Sigmoid colon (tissue), 3 donors: ENCODE measurements around the gene DDR2.

Experiments used
- POLR2A ChIP-seq, 2 donors: fragments of 450-650 bp; IDR thresholded peaks; one replicate each; pipeline ENCODE4 v1.6.1; 2016; ENCODE audit warnings: antibody characterized with exemption in 2 of 2, mild to moderate bottlenecking in 2 of 2, moderate library complexity in 2 of 2
- TF ChIP-seq, protein P1 (sequence below), 4 experiments: fragments of 450-650 bp in 3 of 4; fragments of 200-600 bp in 1 of 4; IDR thresholded peaks; one replicate each; pipeline ENCODE4 v1.5.1; 2016 to 2019; ENCODE audit warnings: antibody characterized with exemption in 4 of 4, mild to moderate bottlenecking in 3 of 4, moderate library complexity in 2 of 4

GRCh38 chr1:162621256-162621655, 11.0 kb upstream of the DDR2 start:
- no peak for TF ChIP-seq POLR2A (IDR thresholded peaks at IDR 0.05)
- TF ChIP-seq, protein P1, sequence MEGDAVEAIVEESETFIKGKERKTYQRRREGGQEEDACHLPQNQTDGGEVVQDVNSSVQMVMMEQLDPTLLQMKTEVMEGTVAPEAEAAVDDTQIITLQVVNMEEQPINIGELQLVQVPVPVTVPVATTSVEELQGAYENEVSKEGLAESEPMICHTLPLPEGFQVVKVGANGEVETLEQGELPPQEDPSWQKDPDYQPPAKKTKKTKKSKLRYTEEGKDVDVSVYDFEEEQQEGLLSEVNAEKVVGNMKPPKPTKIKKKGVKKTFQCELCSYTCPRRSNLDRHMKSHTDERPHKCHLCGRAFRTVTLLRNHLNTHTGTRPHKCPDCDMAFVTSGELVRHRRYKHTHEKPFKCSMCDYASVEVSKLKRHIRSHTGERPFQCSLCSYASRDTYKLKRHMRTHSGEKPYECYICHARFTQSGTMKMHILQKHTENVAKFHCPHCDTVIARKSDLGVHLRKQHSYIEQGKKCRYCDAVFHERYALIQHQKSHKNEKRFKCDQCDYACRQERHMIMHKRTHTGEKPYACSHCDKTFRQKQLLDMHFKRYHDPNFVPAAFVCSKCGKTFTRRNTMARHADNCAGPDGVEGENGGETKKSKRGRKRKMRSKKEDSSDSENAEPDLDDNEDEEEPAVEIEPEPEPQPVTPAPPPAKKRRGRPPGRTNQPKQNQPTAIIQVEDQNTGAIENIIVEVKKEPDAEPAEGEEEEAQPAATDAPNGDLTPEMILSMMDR (IDR thresholded peaks at IDR 0.05): no peak
